ENCODE data around the gene PCCA. TPM values are rescaled to one million over a fixed set of nuclear protein-coding genes. Genes with fewer than 3 reads are reported as not detected.

Gene PCCA
- total RNA-seq, 1 donor from 2014 or later = 53.6 TPM

GRCh38 chr13:100459747-100460146, 370.9 kb downstream of the PCCA start:
- no peak for DNase-seq (ENCODE audit: low spot score)

GRCh38 chr13:100460266-100460665, 371.4 kb downstream of the PCCA start:
- DNase-seq (ENCODE audit: low spot score) = no peak

- no peak for DNase-seq (ENCODE audit: low spot score)
Observed at GRCh38 chr13:100460791-100461190, 371.9 kb downstream of the PCCA start.

- DNase-seq (ENCODE audit: low spot score) = no peak
Observed at GRCh38 chr13:100461309-100462030, 372.6 kb downstream of the PCCA start.

GRCh38 chr13:100464006-100464405, 375.1 kb downstream of the PCCA start:
- no peak for DNase-seq (ENCODE audit: low spot score)

- no peak for DNase-seq (ENCODE audit: low spot score)
Observed at GRCh38 chr13:100465558-100465957, 376.7 kb downstream of the PCCA start.

- no peak for DNase-seq (ENCODE audit: low spot score)
Observed at GRCh38 chr13:100470866-100471505, 382.1 kb downstream of the PCCA start.

- DNase-seq (ENCODE audit: low spot score) = no peak
Observed at GRCh38 chr13:100473087-100473486, 384.2 kb downstream of the PCCA start.

- no peak for DNase-seq (ENCODE audit: low spot score)
Observed at GRCh38 chr13:100473501-100474044, 384.7 kb downstream of the PCCA start.

GRCh38 chr13:100476963-100477362, 388.1 kb downstream of the PCCA start:
- no peak for DNase-seq (ENCODE audit: low spot score)

- DNase-seq (ENCODE audit: low spot score) = no peak
Observed at GRCh38 chr13:100478107-100478809, 389.4 kb downstream of the PCCA start.

- DNase-seq (ENCODE audit: low spot score) = no peak
Observed at GRCh38 chr13:100480676-100481075, 391.8 kb downstream of the PCCA start.

GRCh38 chr13:100483139-100483538, 394.2 kb downstream of the PCCA start:
- no peak for DNase-seq (ENCODE audit: low spot score)

GRCh38 chr13:100483841-100484381, 395.0 kb downstream of the PCCA start:
- no peak for DNase-seq (ENCODE audit: low spot score)

- no peak for DNase-seq (ENCODE audit: low spot score)
Observed at GRCh38 chr13:100484702-100485101, 395.8 kb downstream of the PCCA start.

GRCh38 chr13:100485265-100485664, 396.4 kb downstream of the PCCA start:
- no peak for DNase-seq (ENCODE audit: low spot score)

- DNase-seq (ENCODE audit: low spot score) = no peak
Observed at GRCh38 chr13:100490692-100491091, 401.8 kb downstream of the PCCA start.

- no peak for DNase-seq (ENCODE audit: low spot score)
Observed at GRCh38 chr13:100491164-100491842, 402.4 kb downstream of the PCCA start.

GRCh38 chr13:100493418-100493817, 404.5 kb downstream of the PCCA start:
- no peak for DNase-seq (ENCODE audit: low spot score)

GRCh38 chr13:100495455-100495854, 406.6 kb downstream of the PCCA start:
- no peak for DNase-seq (ENCODE audit: low spot score)

GRCh38 chr13:100497389-100497788, 408.5 kb downstream of the PCCA start:
- no peak for DNase-seq (ENCODE audit: low spot score)
